ENCODE measurements around the gene SEMA3G.
A peak's percentile ranks its signal among the peaks of the same experiment; 100 is the strongest.

Gene SEMA3G

GRCh38 chr3:52428151-52429005 is 16.5 kb downstream of the SEMA3G start:
- no peak overlapping the region for H3K27ac ChIP-seq
- intact Hi-C loops (cut with DNase I; ENCODE audit: low total_unique reads): loop anchor here (2.0 kb wide), 1 partner anchor 18 kb away; no protein-coding TSS in a partner anchor
- peak; percentile 55 to 63 for TF ChIP-seq CTCF (IDR thresholded peaks at IDR 0.05)
- peaks cover 0 to 10% (median 0%) of the 10 kb centered on the region in 4 donors for H3K4me1 ChIP-seq
- H3K36me3 ChIP-seq: no peaks in the 10 kb centered on the region
- H3K9me3 ChIP-seq: no peaks in the 10 kb centered on the region
- peak; percentile 67 to 74 for DNase-seq
- H3K4me3 ChIP-seq: no peak overlapping the region
- H3K27me3 ChIP-seq: no peaks in the 10 kb centered on the region

- peak in 1 of 2 donors; percentile 38 for DNase-seq
- H3K4me3 ChIP-seq: no peak overlapping the region
- no peaks in the 10 kb centered on the region for H3K9me3 ChIP-seq
- intact Hi-C loops (cut with DNase I; ENCODE audit: low total_unique reads): no loop called here
- H3K4me1 ChIP-seq: no peaks in the 10 kb centered on the region
- H3K27me3 ChIP-seq: no peaks in the 10 kb centered on the region
- H3K27ac ChIP-seq: no peak overlapping the region
- peaks cover 0 to 9% (median 0%) of the 10 kb centered on the region in 3 donors for H3K36me3 ChIP-seq
- no peak for TF ChIP-seq CTCF (IDR thresholded peaks at IDR 0.05)
Measured at GRCh38 chr3:52423173-52423572, 21.7 kb downstream of the SEMA3G start.

GRCh38 chr3:52422669-52423068 is 22.2 kb downstream of the SEMA3G start:
- peak in 1 of 2 donors; percentile 41 for DNase-seq
- intact Hi-C loops (cut with DNase I; ENCODE audit: low total_unique reads): no loop called here
- TF ChIP-seq CTCF (IDR thresholded peaks at IDR 0.05): no peak

GRCh38 chr3:52420388-52420787 is 24.5 kb downstream of the SEMA3G start:
- no peak for TF ChIP-seq CTCF (IDR thresholded peaks at IDR 0.05)
- intact Hi-C loops (cut with DNase I; ENCODE audit: low total_unique reads): no loop called here
- H3K27me3 ChIP-seq: no peaks in the 10 kb centered on the region
- peak in 1 of 2 donors; percentile 1 for DNase-seq
- no peaks in the 10 kb centered on the region for H3K4me1 ChIP-seq
- no peak overlapping the region for H3K27ac ChIP-seq
- H3K9me3 ChIP-seq: no peaks in the 10 kb centered on the region
- peaks cover 0 to 9% (median 0%) of the 10 kb centered on the region in 3 donors for H3K36me3 ChIP-seq
- no peak overlapping the region for H3K4me3 ChIP-seq

More at GRCh38 chr3:52422669-52423068, 22.2 kb downstream of the SEMA3G start:
- no peak overlapping the region for H3K27ac ChIP-seq
- no peak overlapping the region for H3K4me3 ChIP-seq
- H3K27me3 ChIP-seq: no peaks in the 10 kb centered on the region
- H3K36me3 ChIP-seq: peaks cover 0 to 9% (median 0%) of the 10 kb centered on the region in 3 donors
- H3K4me1 ChIP-seq: no peaks in the 10 kb centered on the region
- no peaks in the 10 kb centered on the region for H3K9me3 ChIP-seq

GRCh38 chr3:52415800-52416199 is 29.1 kb downstream of the SEMA3G start:
- TF ChIP-seq CTCF (IDR thresholded peaks at IDR 0.05): no peak
- Histone ChIP-seq H3K4me3 (no peak overlapping the region), H3K9me3 (no peaks in the 10 kb centered on the region), H3K4me1 (peaks cover 0 to 21% (median 18%) of the 10 kb centered on the region in 4 donors), H3K27me3 (no peaks in the 10 kb centered on the region), H3K36me3 (peaks cover 0 to 9% (median 0%) of the 10 kb centered on the region in 3 donors), H3K27ac (no peak overlapping the region)
- intact Hi-C loops (cut with DNase I; ENCODE audit: low total_unique reads): no loop called here
- no peak for DNase-seq
